HS-5 (cell line): ENCODE data around the gene CIP2A.

ENCODE experiments used
- DNase-seq: peaks from one replicate; pipeline ENCODE4 v3.0.0-alpha.2; 2012; ENCODE audit warnings: low read depth

Gene CIP2A

GRCh38 chr3:108510496-108510895, 78.7 kb downstream of the CIP2A start, which contains the start of gene MYH15:
TSS of gene MYH15 (minus strand) at chr3:108510596. CDS start at chr3:108510530, 66 bp downstream.
- no peak for DNase-seq

- DNase-seq: no peak
Observed at GRCh38 chr3:108509871-108510270, 79.4 kb downstream of the CIP2A start.

GRCh38 chr3:108509263-108509662, 80.0 kb downstream of the CIP2A start:
- DNase-seq: no peak

- DNase-seq: no peak
Observed at GRCh38 chr3:108507902-108508301, 81.3 kb downstream of the CIP2A start.

- DNase-seq: no peak
Observed at GRCh38 chr3:108505811-108506210, 83.4 kb downstream of the CIP2A start.

GRCh38 chr3:108503722-108504121, 85.5 kb downstream of the CIP2A start:
- DNase-seq: no peak

- no peak for DNase-seq
Observed at GRCh38 chr3:108501535-108501934, 87.7 kb downstream of the CIP2A start.

GRCh38 chr3:108500728-108501127, 88.5 kb downstream of the CIP2A start:
- DNase-seq: no peak
